DMS 273 (cell line): ENCODE data around the gene DHRS3.

ENCODE experiments used
- DNase-seq: peaks from one replicate; lab custom pipeline; 2025; ENCODE audit not compliant: unreplicated experiment; lab: John Stamatoyannopoulos, UW

The DHRS3 gene

GRCh38 chr1:12600335-12600734 lies 17.7 kb downstream of the DHRS3 start:
- DNase-seq, result no peak

GRCh38 chr1:12599657-12600056 lies 18.4 kb downstream of the DHRS3 start:
- no peak for DNase-seq

DNA sequence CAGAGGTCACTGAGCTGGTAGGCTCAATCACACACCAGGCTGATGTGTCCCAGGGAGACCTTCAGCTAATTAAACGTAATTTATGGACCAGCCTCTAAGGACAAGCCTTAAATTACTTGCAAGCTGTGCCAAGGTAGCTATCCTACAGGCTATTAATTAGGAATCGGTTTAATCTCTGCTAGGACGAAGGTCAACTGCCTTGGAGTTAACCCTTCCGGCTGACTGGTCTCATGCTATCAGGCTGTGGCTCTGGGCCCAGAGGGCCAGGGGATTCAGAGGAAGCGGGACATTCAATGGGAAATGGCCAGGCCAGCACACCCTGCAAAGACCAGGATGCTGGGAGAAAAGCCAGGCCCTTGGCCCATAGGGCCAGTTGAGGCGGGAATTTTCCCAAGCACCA lies 19.0 kb downstream of the DHRS3 start:
- no peak for DNase-seq

GRCh38 chr1:12597792-12598191 lies 20.2 kb downstream of the DHRS3 start:
- DNase-seq, result no peak

DNA sequence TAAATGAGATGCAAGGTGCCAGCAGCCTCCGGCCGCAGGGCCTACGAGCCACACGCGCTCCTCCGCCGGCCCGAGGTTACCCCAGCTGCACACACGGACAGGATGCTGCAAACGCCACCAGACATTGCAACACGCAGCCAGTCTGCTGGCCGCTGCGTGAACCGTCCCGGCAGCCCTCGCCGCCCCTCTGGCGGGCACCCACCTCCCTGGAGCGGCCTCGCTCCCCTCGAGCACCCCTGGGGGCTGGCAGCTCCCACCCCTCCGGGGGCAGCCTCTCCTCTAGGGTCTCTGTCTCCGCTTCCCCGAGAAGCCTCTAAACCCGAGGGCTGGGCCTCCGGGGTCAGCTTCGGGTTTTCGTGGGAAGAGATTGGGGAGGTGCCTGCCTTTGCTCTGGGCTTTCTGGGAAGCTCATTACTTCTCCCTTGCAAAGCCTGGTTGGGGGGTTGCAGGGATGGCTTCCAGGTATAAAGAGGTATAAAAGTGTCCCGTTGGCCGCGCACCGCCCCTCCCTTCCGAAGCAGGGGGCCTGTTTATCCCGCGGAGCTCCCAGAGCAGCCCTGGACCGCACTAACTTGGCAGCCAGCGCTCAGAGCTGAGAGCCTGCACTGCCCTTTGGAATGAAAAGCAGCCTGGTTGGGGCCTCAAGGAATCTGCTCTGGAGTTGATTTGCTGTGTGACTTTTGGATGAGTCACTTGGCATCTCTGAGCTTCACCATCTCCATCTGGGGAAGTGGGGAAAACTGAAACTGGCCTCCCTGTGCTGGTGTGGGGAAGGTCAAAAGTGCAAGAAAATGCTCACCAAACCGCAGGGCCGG lies 21.8 kb downstream of the DHRS3 start:
- DNase-seq, result peak; percentile 71

DNA sequence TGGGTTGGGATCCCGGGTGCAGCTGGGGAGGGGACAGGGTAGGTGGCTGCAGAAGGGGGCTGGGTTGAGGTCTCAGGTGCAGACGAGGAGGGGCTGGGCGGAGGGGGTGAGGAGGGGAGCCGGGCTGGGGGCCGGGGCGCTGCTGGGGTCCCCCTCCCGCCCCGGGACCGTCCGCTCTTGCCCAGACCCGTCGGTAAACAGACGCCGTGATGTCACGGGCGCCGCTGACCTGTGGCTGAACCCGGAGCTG lies 22.3 kb downstream of the DHRS3 start:
- no peak for DNase-seq

- peak; percentile 62 for DNase-seq
Observed at GRCh38 chr1:12594966-12595756, 22.8 kb downstream of the DHRS3 start.

- no peak for DNase-seq
Observed at GRCh38 chr1:12594490-12594889, 23.5 kb downstream of the DHRS3 start.

- DNase-seq, result no peak
Observed at GRCh38 chr1:12593621-12594066, 24.4 kb downstream of the DHRS3 start.

GRCh38 chr1:12592496-12592895 lies 25.5 kb downstream of the DHRS3 start:
- no peak for DNase-seq

GRCh38 chr1:12591267-12591938 lies 26.6 kb downstream of the DHRS3 start:
- DNase-seq, result no peak

DNA sequence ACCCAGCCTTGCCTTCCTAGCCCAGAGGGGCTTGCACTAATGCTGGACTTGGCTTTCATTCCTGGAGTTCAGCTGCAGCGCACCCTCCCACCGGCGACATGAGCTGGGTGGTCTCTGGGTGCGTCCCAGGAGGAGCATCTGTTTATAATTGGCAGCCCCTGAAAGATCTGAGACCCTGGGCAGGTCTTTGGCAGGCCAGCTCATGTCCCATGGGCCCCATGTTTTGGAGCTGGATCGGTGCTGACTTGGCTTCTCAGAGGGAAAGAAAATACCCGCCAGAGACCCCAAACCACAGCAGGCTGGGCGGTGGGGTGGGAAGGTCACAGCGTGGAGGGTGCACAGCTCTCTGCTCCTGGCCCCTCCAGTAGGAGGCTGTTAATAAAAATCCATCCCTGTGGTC lies 29.3 kb downstream of the DHRS3 start:
- no peak for DNase-seq

- DNase-seq, result no peak
Observed at GRCh38 chr1:12587981-12588640, 29.9 kb downstream of the DHRS3 start.

GRCh38 chr1:12585951-12586942 lies 31.8 kb downstream of the DHRS3 start:
- DNase-seq, result no peak

DNA sequence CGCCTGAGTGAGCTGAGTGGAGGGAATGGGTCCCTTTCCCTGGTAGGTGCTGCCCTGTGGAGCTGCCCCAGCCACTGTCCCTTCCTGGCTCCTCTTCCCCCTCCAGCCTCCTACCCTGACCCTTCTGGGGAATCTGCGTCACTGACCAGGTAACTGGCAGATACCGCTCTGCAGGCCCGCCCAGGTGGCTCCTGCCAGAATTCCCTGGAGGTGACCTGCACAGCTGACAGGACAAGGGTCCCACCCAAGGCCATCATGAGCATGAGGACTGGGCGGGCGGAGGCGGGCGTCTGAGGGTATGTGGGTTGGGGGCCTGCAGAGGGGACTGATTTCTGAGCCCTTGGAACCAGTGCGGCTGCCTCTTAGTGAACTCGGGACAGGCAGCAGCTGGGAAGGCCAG lies 32.5 kb downstream of the DHRS3 start:
- no peak for DNase-seq

GRCh38 chr1:12584900-12585525 lies 33.0 kb downstream of the DHRS3 start:
- DNase-seq, result no peak

GRCh38 chr1:12583484-12583883 lies 34.5 kb downstream of the DHRS3 start:
- DNase-seq, result no peak

DNA sequence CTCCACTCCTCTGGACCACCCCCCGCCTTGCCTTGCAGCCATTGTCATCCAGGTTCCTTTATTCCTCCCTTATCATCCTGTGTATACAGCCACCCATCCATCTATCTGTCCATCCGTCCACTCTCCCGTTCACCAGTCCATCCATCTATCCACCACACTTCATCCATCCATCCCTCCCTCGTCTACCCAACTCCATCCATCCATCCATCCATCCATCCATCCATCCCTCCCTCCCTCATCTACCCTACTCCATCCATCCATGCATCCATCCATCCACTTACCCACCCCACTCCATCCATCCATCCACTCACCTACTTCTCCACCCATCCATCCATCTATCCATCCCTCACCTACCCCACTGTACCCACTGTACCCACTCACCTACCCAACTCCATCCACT lies 35.4 kb downstream of the DHRS3 start:
- DNase-seq, result no peak

GRCh38 chr1:12581179-12581578 lies 36.8 kb downstream of the DHRS3 start:
- DNase-seq, result no peak
